HG02885 (cell line): ENCODE results near the gene CEP72.
"Not testable (repeated sequence)": the region's sequence is repeated elsewhere in the genome, so short reads cannot be mapped to it uniquely, and the experiment has no call there.

ENCODE experiments used
- ATAC-seq: cut with Tn5 transposase; IDR thresholded peaks from one replicate; pipeline ENCODE4 v1.9.1; 2021; ENCODE audit warnings: mild to moderate bottlenecking; ENCODE audit not compliant: unreplicated experiment, poor library complexity

Gene CEP72

GRCh38 chr5:668283-668995 lies 56.3 kb downstream of the CEP72 start:
- no peak for ATAC-seq

DNA sequence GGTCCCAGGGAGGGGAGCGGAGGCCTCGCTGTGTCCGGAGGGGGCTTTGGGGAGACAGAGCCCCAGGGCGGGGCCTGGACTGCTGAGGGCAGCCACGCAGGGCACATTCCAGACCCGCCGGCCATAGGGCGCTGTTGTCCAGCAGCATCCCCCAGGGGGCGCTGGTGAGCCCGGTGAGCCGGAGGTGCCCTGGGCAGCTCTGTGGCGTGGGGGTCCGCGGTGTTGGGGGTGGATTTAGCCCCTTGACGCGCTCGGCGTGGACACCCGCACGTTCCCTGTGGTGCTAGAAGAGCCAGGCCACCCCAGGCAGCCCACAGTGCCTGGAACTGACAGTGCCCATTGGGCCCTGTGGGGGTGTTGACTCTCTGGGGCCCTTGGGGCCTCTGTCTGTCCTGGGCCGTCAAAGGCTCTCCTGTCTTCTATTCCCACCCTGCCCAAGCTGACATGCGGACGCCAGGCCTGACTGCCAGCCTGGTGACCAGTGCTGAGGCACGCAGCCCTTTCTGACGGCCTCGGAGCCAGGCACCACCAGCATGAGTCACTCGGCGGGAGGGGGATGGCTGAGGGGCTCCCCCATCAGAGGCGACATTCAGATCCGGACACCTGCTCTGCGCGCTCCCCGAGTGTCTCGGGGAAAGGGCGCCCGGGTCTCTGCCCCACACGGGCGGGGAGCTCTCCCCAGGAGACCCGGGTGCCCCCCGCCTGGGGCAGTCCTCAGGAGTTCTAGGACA lies 57.1 kb downstream of the CEP72 start:
- ATAC-seq: peak; percentile 43

DNA sequence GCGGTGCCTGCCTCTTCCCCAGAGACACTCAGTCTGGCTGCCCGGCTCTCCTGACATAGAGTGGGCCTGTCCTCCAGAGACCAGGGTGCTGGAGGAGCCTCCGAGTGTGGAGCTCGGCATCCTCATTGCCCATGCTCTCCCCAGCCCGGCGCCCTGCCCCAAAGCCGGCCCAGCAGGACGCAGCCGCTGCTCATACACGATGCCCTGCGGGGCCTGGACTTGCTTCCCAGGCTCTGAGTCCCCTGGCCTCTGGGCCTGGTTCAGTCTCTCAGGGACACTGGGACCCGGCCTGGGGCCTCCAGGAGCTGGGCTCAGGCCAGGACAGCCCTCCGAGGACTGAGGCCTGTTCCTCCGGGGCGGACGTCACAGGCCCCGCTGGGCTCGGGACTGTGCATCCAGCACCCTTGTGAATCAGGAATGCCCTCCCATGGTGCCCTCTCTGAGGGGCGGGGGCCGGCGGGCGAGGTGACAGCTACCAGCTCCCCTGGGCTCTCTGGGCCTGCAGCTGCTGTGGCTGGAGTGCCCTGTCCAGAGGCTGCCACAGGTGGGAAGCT lies 57.8 kb downstream of the CEP72 start:
- no peak for ATAC-seq

DNA sequence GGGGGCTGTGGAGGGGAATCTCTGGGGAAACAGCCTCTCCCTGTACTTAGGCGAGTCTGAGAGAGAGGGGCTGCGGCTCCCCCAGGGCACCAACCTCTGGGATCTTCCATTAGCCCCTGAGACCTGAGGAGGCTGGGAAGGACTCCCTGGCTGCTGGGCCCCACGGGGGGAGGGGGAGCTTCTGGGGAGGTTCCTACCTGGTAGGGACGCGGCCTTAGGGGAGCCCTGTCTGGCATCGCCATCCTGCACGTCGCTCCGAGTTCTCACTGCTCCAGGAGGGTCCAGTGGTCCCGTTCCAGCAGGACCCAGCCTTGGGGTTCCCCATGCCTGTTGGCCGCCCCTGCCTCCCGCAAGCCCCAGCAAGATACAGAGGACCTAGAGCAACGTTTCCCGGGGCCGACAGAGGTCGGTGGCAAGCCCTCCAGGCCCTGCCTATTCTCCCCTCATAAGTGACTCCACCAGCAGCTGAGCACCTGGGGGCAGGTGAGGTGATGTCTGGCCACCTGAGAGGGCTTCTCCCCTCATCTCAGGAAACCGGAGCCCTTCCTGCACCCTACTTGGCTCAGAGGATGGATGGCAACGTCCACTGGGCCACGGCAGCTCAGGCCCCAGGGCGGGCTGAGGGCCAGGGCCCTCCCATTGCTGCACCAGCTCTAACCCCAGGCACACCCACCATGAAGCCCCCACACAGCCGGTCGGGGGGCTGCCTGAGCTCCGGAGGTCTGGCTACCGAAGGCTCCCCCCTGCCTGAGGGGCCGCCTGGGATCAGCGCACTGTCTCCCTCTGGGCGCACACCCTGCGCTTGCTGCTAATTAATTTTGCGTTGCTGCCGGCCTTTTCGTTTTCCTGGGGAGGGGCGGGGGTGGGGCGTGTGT lies 58.5 kb downstream of the CEP72 start:
- ATAC-seq: no peak

- ATAC-seq: peak; percentile 52
These were observed 59.6 kb downstream of the CEP72 start for GRCh38 chr5:671459-672328.

DNA sequence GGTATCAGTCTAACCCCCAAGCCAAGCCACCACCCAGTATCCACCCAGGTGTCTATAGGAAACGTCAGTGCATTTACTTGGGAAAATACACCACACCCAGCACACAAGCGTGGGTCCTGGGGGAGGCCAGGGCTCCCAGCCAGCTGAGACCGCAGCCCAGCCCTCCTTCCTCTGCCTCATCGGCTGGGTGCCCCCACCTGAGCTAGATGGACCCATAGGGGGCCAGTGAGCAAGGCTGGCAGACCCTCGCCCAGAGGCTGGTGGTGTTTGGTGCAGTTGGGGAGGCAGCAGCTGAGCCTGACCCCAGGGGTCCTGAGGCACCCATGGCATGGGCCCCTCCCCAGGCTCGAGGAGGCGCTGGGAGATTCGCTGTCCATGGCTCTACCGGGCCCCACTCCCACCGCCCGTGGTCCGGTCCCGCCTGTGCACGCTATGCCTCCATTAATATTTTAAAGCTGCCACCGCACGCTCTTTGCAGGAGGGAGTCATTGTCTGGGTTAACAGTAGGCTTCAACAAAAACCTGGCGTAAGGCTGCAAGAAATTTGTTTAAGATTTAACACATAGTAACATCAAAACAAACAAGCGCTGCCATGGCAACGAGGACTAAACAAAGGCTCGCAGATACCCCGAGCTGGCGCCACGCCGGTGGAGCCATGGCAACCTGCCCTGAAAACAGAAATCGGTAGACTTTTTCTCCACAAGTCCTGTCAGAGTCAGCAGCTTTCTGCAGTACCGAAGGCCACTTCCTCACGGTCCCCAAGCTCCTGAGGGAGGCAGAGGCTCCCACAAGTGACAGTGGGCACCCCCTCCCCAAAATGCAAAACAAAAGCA lies 60.4 kb downstream of the CEP72 start:
- ATAC-seq: no peak

- no peak for ATAC-seq
These were observed 61.2 kb downstream of the CEP72 start for GRCh38 chr5:673161-673830.

DNA sequence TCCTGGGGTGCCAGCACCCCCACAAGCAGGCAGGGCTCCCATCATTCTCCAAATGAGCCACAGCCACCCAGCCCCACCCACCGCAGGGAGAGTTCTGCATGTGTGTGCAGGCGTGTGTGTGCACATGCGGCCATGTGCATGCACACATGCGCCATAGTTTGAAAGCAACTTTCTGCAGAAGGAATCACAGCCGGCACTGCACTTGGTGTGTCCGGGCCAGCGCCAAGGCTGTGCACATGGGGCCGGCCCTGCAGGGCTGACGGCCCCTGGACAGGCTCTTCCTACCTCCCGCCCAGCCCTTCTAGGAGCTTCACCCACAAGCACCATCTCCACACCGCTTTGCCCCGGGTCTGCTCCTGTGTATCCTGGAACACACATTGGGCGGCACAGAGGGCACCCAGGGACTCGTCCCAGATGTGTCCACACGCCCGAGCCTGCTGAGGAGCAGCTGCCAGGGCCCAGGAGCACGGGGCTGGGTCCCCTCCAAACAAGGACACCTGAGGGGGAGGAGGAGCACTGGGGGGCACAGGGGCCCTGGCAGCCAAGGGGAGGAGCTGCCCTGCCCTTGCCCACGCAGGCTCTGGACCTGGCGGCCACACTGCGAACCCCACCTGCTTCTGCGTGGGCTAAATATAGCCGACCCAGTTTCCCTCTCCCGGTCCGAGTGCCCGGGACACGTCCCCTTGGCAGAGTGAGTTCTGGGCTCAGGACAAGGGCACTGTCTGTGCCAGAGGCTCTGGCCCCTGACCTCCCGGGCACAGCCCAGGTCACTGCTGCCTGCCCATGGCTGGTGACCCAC lies 61.9 kb downstream of the CEP72 start:
- no peak for ATAC-seq

- ATAC-seq: no peak
These were observed 62.5 kb downstream of the CEP72 start for GRCh38 chr5:674630-675011.

GRCh38 chr5:675111-675870 lies 63.2 kb downstream of the CEP72 start:
- ATAC-seq: no peak

- ATAC-seq: no peak
These were observed 63.9 kb downstream of the CEP72 start for GRCh38 chr5:675871-676698.

DNA sequence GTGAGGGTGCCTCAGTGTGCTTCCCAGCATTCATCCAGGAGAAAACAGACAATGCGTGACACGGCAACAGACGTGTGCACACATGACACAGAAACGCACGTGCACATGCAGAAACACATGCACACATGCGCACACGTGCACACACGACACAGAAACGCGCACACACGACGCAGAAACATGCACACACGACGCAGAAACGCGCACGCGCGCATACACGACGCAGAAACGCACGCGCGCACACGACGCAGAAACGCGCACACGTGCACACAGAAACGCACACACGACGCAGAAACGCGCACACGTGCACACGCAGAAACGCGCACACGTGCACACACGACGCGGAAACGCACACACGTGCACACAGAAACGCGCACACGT lies 64.5 kb downstream of the CEP72 start:
- no peak for ATAC-seq

DNA sequence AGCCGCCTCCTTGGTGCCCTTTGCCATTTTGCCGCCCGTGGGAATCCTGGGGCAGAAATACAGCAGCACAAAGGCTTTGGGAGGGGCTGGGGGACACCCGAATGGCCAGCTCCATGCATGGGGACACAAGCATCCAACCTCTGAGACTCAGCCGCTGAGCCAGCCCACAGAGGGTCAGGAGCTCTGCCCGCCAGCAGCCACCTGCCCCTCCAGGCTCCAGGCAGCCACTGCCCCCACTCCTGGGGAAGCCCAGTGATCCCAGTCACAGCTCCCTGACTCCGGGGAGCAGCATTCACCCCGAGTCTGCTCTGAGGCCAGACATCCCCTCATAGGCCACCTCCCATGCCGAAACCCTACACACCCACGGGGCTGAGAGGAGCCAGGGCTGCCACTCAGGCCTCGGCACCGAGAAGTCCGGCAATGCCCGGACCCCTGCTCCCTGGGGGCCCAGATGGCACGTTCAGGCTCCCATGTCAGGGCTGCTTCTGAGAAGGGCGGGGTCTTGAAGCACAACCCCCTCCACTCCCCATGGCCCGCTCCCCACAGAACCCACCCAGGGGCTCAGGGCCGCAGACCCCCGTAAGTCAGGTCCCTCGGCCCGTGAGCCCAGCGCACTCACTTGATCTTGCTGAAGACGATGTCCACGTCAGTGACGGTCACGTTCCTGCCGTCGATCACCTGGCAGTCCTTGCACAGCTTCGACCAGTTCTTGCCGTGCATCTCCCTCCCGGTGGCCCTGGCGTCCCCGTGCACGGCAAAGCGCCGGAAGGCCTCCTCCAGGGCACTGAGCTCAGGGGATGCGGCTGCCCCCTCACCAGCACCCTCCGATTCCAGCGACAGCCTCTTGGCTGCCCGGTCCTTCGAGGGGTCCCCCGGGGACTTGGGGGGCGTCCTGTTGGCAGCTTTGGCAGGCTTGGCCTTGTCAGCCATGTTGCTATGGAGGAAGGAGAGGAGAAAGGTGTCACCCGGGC lies 65.3 kb downstream of the CEP72 start:
- ATAC-seq: no peak

DNA sequence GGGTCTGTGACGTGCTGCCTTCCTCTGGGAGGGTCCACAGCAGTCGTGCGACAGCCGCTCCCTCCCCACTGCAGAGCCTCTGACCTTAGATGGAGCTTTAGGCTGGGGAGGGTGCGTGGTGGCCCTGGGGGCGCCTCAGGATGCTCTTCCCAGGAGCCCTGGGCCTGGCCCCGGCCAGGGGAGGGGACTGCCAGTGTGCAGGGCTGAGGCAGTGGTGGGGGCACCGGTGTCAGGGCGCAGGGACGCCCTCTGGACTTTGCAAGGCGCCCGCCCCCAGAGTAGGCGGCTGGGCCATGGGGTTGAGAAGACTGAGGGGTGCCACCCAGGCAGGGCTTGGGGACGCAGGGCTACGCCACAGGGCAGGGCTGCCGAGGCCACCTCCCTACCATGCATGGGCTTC lies 66.4 kb downstream of the CEP72 start:
- not testable (repeated sequence) for ATAC-seq
